ENCODE results near the gene ZDHHC21. TPM values are rescaled to one million over a fixed set of nuclear protein-coding genes. Genes with fewer than 3 reads are reported as not detected.

ZDHHC21 gene
- total and polyA plus RNA-seq, 9 donors: 7.8 to 16.4 (median 11.1) TPM

DNA sequence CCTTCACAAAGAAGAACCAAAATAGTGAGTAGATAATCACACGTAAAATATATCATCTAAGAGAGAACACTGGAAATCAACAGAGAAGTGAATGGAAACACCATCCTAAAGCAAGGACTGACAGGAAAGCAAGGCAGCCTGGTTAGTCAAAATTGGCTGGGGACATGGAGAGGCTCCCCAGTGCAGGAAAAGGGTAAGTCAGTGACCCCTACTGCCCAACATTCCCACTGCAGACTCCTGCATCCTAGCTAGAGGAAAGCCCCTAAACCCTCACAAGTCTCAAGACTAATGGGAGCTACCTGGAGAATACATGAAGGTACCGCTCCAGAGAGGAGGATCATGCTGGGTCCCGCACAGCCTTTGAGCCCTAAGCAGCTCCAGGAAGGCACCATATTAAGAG lies 60.1 kb downstream of the ZDHHC21 start:
- no peak overlapping the region for H3K4me3 ChIP-seq (ENCODE audit: low read length)
- no peaks in the 10 kb centered on the region for H3K27me3 ChIP-seq (ENCODE audit: control insufficient read depth, insufficient read depth, low read length)
- no peak for DNase-seq
- H3K36me3 ChIP-seq (ENCODE audit: control insufficient read depth, insufficient read depth, low read length): peaks cover 13% of the 10 kb centered on the region
- peaks cover 8% of the 10 kb centered on the region for H3K9me3 ChIP-seq (replicated peaks; ENCODE audit: control insufficient read depth, low read depth, low read length)
- 89% methylated on average over 1 of the region's 3 CpGs for WGBS (ENCODE audit: insufficient coverage)
- no peak overlapping the region for H3K27ac ChIP-seq (ENCODE audit: low read length)
- no peaks in the 10 kb centered on the region for H3K4me1 ChIP-seq (ENCODE audit: control insufficient read depth, insufficient read depth, low read length)

DNA sequence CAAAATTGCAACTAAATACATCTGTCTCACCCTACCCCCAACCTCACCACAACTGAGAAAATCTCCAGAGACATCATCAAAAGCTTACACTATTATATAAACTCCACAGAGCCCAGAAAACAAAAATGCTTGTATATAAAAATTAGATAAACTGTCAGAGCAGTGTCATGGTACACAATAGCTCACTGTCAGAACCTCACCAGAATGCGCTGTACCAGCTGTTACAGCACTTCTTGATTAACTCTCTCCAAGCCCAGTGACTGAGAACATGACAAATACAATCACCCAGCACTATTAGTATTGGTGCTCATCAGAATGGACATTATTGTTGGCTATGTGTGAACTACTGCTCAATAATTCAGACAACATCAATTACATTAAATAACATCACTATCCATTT lies 65.7 kb downstream of the ZDHHC21 start:
- no CpG with 5 or more reads among the region's 1 CpG for WGBS (ENCODE audit: insufficient coverage)

DNA sequence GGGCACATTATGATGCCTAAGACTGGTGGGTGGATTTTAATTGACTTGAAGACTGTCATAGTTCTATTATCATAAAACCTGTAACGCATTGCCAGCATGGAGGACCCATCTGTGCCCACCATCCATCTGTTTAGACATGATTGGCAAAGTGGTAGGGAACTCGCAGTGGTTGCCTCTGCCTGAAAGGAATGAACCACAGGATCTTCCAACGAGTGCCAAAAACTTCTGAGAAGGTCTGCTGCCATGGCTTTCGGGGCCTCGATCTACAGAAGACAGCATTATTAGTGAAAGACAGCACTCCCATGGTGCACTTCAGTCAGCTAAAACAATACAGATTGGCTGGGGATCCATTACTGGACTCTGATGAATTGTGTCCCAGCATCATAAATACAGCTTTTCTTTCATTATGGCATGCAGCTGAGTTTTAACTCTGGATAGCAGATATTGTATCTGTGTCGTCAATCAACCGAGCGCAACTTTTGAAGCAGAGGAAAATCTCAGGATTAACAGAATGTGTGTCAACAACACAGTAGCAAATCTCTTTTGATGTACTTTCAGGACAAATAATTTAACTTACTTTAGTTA lies 74.3 kb downstream of the ZDHHC21 start:
- no peaks in the 10 kb centered on the region for H3K9me3 ChIP-seq (replicated peaks; ENCODE audit: control insufficient read depth, low read depth, low read length)
- no peak for DNase-seq
- H3K4me3 ChIP-seq (ENCODE audit: low read length): no peak overlapping the region
- WGBS (ENCODE audit: insufficient coverage): 92% methylated on average over 6 of the region's 8 CpGs
- no peaks in the 10 kb centered on the region for H3K27me3 ChIP-seq (ENCODE audit: control insufficient read depth, insufficient read depth, low read length)
- no peaks in the 10 kb centered on the region for H3K4me1 ChIP-seq (ENCODE audit: control insufficient read depth, insufficient read depth, low read length)
- H3K27ac ChIP-seq (ENCODE audit: low read length): no peak overlapping the region
- peaks cover 4% of the 10 kb centered on the region for H3K36me3 ChIP-seq (ENCODE audit: control insufficient read depth, insufficient read depth, low read length)

More for the DNA sequence above, 65.7 kb downstream of the ZDHHC21 start:
- Histone ChIP-seq H3K4me3 (ENCODE audit: low read length) (no peak overlapping the region), H3K4me1 (ENCODE audit: control insufficient read depth, insufficient read depth, low read length) (no peaks in the 10 kb centered on the region), H3K36me3 (ENCODE audit: control insufficient read depth, insufficient read depth, low read length) (peaks cover 6% of the 10 kb centered on the region), H3K27me3 (ENCODE audit: control insufficient read depth, insufficient read depth, low read length) (no peaks in the 10 kb centered on the region), H3K9me3 (replicated peaks; ENCODE audit: control insufficient read depth, low read depth, low read length) (peaks cover 6% of the 10 kb centered on the region), H3K27ac (ENCODE audit: low read length) (no peak overlapping the region)
- DNase-seq: no peak

DNA sequence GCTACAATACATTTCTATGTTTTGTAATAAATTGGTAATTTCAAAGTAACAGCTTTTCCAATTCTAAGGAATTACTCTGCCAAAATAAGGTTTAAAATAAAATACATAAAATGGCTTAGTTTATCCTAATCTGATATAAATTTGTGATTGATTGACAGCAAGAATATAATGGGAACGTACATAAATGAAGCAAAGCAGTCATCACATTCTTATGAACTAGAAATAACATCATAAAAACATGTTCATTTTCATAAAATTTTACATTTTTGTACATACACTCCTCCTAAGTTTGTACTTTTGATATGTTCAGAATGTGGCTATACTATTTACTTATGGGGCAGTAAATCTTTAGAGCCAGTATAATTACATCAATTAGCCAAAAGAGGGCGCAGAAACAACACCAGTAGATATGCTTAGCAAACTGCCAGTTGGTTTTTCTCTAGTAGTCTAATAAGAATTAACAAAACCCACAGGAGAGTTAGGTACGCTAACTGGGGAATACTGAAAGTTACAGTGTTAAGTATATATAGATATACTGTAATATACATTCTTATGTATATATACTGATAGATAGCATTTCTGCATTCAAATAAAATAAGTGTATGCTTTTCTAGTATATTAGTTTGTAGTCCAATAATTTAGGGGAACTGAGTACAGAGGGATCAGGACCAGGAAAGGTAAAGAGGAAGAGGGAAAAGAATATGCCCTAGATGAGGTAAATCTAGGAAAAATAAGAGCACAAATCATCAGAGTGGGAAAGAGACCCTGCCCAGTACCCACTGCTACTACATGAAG lies 76.8 kb downstream of the ZDHHC21 start:
- Histone ChIP-seq H3K4me1 (ENCODE audit: control insufficient read depth, insufficient read depth, low read length) (no peaks in the 10 kb centered on the region), H3K4me3 (ENCODE audit: low read length) (no peak overlapping the region), H3K36me3 (ENCODE audit: control insufficient read depth, insufficient read depth, low read length) (peaks cover 4% of the 10 kb centered on the region), H3K27ac (ENCODE audit: low read length) (no peak overlapping the region), H3K9me3 (replicated peaks; ENCODE audit: control insufficient read depth, low read depth, low read length) (no peaks in the 10 kb centered on the region), H3K27me3 (ENCODE audit: control insufficient read depth, insufficient read depth, low read length) (no peaks in the 10 kb centered on the region)
- no CpG with 5 or more reads among the region's 3 CpGs for WGBS (ENCODE audit: insufficient coverage)
- peak; percentile 77 for DNase-seq

DNA sequence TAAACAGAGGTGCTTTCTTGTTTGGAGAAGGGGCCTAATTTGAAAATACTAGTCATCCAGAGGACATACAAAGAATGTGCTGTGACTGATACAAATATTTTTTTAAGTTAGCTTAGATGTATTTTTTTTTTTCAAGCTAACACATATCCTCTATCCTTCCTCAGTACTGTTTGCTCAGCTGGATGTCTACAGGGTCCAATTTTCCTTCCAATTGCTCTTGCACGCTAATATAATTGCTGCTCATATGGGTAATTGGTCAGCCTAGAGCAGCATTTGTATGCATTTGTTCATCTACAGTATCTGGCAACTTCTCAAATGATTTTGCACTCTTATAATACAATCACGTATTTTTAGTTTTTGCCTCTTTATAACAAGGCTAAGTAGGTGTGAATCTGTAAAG lies 84.7 kb downstream of the ZDHHC21 start:
- Histone ChIP-seq H3K9me3 (replicated peaks; ENCODE audit: control insufficient read depth, low read depth, low read length) (no peaks in the 10 kb centered on the region), H3K27ac (ENCODE audit: low read length) (no peak overlapping the region), H3K4me3 (ENCODE audit: low read length) (no peak overlapping the region), H3K36me3 (ENCODE audit: control insufficient read depth, insufficient read depth, low read length) (no peaks in the 10 kb centered on the region), H3K27me3 (ENCODE audit: control insufficient read depth, insufficient read depth, low read length) (no peaks in the 10 kb centered on the region), H3K4me1 (ENCODE audit: control insufficient read depth, insufficient read depth, low read length) (no peaks in the 10 kb centered on the region)
- no CpG with 5 or more reads among the region's 2 CpGs for WGBS (ENCODE audit: insufficient coverage)
- DNase-seq: peak; percentile 22

DNA sequence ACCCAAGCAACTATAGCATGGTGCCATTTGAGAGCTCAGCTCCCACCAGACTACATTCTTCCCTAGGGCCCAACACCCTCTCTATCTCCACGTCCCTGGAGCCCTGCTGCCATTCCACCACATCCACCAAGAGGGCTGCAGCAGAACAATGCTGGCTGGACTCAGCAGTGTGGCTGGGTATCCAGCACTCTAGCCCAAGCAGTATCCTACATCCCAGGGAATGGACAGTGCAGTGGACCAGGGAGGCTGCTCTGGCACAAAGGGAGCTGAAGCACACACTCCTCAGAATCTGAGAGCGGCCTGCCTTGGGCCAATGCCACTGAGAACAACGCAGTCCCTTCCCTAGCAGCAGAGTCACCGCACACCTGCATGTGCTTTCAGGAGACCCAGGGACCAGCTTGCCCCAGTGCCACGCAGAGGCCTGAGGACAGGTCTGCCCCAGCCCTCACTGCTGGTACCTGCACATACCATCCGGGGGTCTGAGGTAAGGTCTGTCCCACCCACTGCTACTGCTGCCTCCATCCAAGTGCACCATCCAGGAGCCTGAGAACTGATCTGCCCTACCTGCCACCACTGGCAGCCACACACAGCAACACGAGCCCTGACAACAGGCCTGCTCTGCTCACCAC lies 95.9 kb downstream of the ZDHHC21 start:
- Histone ChIP-seq H3K36me3 (ENCODE audit: control insufficient read depth, insufficient read depth, low read length) (peaks cover 4% of the 10 kb centered on the region), H3K4me1 (ENCODE audit: control insufficient read depth, insufficient read depth, low read length) (no peaks in the 10 kb centered on the region), H3K4me3 (ENCODE audit: low read length) (no peak overlapping the region), H3K27ac (ENCODE audit: low read length) (no peak overlapping the region), H3K9me3 (replicated peaks; ENCODE audit: control insufficient read depth, low read depth, low read length) (peaks cover 6% of the 10 kb centered on the region), H3K27me3 (ENCODE audit: control insufficient read depth, insufficient read depth, low read length) (no peaks in the 10 kb centered on the region)
- 83% methylated on average over 7 of the region's 7 CpGs for WGBS (ENCODE audit: insufficient coverage)
- no peak for DNase-seq

DNA sequence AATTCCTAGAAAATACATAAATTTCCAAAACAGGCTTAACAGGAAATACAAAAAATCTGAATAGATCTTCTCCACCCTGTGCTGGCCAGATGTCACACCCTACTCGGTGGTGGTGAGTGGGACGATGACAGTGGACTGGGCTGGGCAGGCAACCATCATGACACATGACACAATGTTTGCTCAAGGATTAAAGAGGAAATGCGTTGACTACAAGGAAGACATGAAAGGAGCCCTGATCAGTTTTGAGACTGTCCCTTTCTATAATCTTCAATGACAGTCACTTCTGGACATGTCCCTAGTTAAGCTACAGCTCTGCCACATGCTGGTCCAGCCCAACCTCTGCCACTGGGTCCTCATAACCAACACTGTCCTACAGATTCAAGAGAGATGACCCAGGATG lies 99.8 kb downstream of the ZDHHC21 start:
- no peak for DNase-seq
- peaks cover 4% of the 10 kb centered on the region for H3K36me3 ChIP-seq (ENCODE audit: control insufficient read depth, insufficient read depth, low read length)
- peaks cover 3% of the 10 kb centered on the region for H3K9me3 ChIP-seq (replicated peaks; ENCODE audit: control insufficient read depth, low read depth, low read length)
- H3K27ac ChIP-seq (ENCODE audit: low read length): no peak overlapping the region
- WGBS (ENCODE audit: insufficient coverage): 93% methylated on average over 3 of the region's 3 CpGs
- H3K27me3 ChIP-seq (ENCODE audit: control insufficient read depth, insufficient read depth, low read length): no peaks in the 10 kb centered on the region
- H3K4me1 ChIP-seq (ENCODE audit: control insufficient read depth, insufficient read depth, low read length): no peaks in the 10 kb centered on the region
- H3K4me3 ChIP-seq (ENCODE audit: low read length): no peak overlapping the region

DNA sequence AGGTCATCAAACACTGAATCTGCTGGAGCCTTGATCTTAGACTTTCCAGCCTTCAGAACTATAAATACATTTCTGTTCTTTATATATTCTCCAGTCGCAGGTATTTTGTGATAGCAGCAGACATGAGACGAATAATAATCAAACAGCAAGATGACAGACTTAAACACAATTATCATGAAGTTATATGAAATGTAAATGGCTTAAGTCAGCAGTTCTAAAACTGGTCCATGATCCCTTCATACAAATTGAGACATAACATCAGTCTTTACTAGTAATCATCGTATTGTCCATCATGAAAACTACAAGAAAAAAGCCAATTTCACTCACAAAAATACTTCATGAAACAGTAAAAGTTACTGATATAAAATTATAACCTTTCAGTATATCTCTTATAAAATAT lies 101.8 kb downstream of the ZDHHC21 start:
- H3K27me3 ChIP-seq (ENCODE audit: control insufficient read depth, insufficient read depth, low read length): no peaks in the 10 kb centered on the region
- H3K27ac ChIP-seq (ENCODE audit: low read length): no peak overlapping the region
- H3K9me3 ChIP-seq (replicated peaks; ENCODE audit: control insufficient read depth, low read depth, low read length): peaks cover 3% of the 10 kb centered on the region
- WGBS (ENCODE audit: insufficient coverage): no CpG with 5 or more reads among the region's 3 CpGs
- no peaks in the 10 kb centered on the region for H3K4me1 ChIP-seq (ENCODE audit: control insufficient read depth, insufficient read depth, low read length)
- DNase-seq: no peak
- peaks cover 4% of the 10 kb centered on the region for H3K36me3 ChIP-seq (ENCODE audit: control insufficient read depth, insufficient read depth, low read length)
- H3K4me3 ChIP-seq (ENCODE audit: low read length): no peak overlapping the region

DNA sequence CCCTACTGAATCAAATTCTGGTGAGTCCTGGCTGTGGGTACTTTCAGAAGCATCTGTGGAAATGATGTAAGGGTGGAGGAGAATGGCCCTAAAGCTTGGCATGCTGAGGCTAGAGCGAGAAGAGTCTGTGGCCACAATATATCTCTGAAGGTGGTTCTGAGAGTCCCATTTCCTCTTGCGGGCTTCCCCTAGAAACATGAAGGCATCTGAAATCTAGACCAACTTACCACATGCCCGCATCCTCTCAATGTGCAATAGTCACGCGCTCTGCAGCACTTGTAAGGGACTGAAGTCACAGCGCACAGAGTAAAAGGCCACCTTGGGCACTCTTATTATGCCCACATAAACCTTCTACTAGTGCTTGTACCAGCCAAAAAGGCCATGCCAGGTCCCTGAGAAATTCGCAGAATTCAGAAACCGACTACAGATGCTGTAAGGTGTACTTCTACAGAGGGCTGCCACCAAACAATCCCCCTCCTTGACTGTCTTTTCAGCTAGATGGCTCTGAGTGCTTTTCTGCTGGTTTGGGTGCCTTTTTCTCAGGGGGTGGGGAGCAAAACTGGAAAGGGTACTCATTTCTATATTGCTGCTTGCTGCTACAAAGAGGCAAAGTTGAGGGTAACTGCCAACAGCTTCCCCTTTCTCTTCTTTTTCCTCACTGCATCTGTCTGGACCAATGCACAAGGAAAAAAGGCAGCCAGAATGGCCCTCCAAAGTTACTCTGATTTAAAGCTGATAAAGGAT lies 107.3 kb downstream of the ZDHHC21 start:
- WGBS (ENCODE audit: insufficient coverage): 72% methylated on average over 4 of the region's 8 CpGs
- DNase-seq: no peak
- Histone ChIP-seq H3K36me3 (ENCODE audit: control insufficient read depth, insufficient read depth, low read length) (no peaks in the 10 kb centered on the region), H3K4me1 (ENCODE audit: control insufficient read depth, insufficient read depth, low read length) (no peaks in the 10 kb centered on the region), H3K27me3 (ENCODE audit: control insufficient read depth, insufficient read depth, low read length) (no peaks in the 10 kb centered on the region), H3K4me3 (ENCODE audit: low read length) (no peak overlapping the region), H3K27ac (ENCODE audit: low read length) (no peak overlapping the region), H3K9me3 (replicated peaks; ENCODE audit: control insufficient read depth, low read depth, low read length) (peaks cover 7% of the 10 kb centered on the region)

DNA sequence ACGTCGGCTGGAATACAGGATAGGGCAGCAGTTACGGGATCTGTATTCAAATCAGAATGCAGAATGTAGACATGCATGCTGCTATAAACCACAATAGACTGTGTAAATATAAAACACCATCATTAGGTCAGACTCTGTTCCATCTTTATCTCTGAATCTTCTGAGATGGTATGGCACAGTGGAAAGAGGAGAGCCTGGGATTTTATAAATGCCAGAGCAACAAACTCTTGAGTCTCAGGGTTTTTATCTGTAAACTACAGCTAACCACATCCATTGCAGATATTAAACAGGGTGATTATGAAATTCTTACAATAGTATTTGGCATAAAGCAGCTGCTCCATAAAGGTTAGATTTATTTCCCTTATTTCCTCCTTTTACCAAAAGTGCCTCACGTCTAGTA lies 108.7 kb downstream of the ZDHHC21 start:
- DNase-seq: no peak
- no peak overlapping the region for H3K27ac ChIP-seq (ENCODE audit: low read length)
- peaks cover 7% of the 10 kb centered on the region for H3K9me3 ChIP-seq (replicated peaks; ENCODE audit: control insufficient read depth, low read depth, low read length)
- no peak overlapping the region for H3K4me3 ChIP-seq (ENCODE audit: low read length)
- H3K27me3 ChIP-seq (ENCODE audit: control insufficient read depth, insufficient read depth, low read length): no peaks in the 10 kb centered on the region
- H3K36me3 ChIP-seq (ENCODE audit: control insufficient read depth, insufficient read depth, low read length): no peaks in the 10 kb centered on the region
- H3K4me1 ChIP-seq (ENCODE audit: control insufficient read depth, insufficient read depth, low read length): no peaks in the 10 kb centered on the region
- no CpG with 5 or more reads among the region's 4 CpGs for WGBS (ENCODE audit: insufficient coverage)
